GM21576 (cell line): Measurements from ENCODE around the gene SMC3.
"Not testable (repeated sequence)": the region's sequence is repeated elsewhere in the genome, so short reads cannot be mapped to it uniquely, and the experiment has no call there.

Source experiments
- ATAC-seq: cut with Tn5 transposase; IDR thresholded peaks from one replicate; pipeline ENCODE4 v1.9.1; 2021; ENCODE audit warnings: mild to moderate bottlenecking, moderate library complexity; ENCODE audit not compliant: unreplicated experiment

SMC3 gene

DNA sequence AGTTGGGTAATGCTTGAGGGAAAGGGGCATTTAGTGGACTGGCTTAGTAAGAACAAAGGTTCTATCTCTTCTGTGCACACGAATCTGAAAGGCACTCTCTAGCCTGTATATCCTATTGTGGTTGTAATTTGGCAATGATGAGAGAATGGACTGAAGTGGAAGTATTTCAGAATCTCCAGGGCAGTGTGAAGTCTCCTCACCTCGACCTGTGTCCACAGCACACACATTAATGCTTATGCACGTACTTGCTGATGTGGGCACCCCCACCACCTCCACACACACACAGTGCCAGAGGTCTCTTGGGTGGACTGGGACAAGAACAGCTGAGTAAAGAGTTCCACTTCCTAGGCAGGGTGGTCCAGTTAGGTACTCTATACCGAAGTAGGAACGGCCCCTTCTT is 6.9 kb downstream of the SMC3 start:
- no peak for ATAC-seq

- no peak for ATAC-seq
These were observed 8.7 kb downstream of the SMC3 start for GRCh38 chr10:110576220-110576619.

DNA sequence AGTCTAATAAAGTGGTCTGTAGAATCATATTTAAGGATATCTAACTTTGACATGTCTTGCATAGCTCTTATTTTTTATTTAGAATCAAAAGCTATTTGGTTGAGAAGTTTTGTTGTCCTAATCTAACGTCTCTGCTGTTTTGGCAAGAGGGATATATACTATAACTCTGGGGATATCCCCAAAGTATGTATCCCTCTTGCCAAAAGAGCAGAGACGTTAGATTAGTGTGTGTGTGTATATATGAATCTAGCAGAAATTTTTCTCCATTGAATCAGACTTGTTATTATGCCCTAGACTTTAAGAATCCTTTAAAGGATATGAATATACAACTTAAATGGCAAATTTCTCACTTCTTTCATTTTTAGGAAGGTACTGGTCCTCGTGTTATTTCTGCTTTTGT is 9.6 kb downstream of the SMC3 start:
- ATAC-seq: no peak

GRCh38 chr10:110584006-110584405 is 16.5 kb downstream of the SMC3 start:
- ATAC-seq: no peak

- no peak for ATAC-seq
These were observed 24.3 kb downstream of the SMC3 start for GRCh38 chr10:110591760-110592159.

DNA sequence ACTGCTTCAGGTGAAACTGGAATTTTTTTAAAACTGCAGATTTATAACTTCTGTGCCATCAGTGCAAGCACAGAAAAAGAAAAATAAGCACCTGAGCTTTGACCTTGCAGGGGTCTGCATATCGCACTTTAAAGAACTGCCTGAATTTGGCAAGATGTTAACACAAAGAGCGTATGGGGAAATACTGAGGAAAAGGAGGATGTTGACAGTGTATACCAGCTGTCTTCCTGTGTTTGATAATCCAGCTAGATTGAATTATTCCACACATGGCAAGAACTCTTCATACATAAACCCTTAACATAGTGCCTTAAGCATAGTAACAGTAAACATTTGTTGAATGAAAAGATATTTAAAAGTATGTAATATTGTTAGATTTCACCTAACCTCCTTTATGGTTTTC is 30.0 kb downstream of the SMC3 start:
- ATAC-seq: no peak

GRCh38 chr10:110600487-110601101 is 33.1 kb downstream of the SMC3 start:
- no peak for ATAC-seq

- ATAC-seq: no peak
These were observed 34.1 kb downstream of the SMC3 start for GRCh38 chr10:110601581-110601980.

DNA sequence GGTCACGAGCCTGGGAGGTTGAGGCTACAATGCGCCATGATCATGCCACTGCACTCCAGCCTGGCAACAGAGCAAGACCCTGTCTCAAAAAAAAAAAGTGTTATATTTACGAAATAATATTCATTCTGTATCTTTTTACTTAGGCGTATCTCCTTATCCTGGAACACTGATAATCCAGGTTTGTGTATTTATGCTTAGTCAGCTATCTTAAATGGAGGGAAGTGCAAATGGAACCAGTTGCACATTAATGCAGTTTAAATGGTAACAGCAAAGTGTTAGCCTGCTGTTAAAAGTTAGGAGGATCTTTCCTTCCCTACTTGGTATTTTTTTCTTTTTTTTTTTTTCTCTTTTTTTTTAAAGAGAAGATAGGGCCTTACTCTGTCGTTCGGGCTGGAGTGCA is 40.6 kb downstream of the SMC3 start:
- no peak for ATAC-seq

DNA sequence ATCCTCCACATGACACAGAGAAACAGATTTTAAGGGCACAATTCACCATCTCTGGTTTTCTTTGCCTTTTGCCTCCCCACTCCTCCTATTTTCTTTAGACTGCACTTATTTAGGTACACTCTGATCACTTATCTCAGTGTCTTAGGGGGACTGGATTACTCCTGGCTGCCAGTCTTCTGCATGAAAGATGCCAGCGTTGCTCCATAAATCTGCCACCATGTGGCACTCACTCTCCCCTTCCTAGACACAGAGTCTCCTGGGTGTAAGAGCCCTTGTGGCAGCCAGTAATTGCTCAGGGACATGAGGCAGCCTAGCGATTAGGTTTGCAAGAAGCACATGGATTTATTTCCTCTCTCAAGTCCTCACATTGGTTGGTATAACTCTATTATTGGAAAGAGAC is 42.1 kb downstream of the SMC3 start:
- ATAC-seq: no peak

DNA sequence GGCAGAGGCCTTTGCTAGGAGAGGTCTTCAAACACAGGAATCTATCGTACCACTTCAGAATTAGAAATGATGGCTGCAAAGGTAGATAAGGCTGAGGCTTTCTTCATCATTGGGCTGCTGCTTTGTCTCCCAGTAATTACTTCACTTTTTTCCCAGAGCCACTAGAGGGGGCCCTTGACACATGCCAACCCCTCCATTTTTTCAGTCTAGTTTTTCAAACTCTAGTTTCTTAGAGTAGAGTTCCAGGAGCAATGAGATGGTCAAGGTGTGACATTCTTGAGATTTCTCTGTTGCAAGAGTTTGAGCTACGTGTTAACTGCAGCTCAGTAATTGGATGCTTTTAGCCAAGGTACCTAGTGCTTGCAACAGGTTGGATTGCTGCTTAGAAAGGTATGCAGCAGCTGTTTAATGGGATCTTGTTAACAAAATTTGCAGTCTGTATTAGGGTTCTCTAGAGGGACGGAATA is 42.8 kb downstream of the SMC3 start:
- no peak for ATAC-seq

- ATAC-seq: not testable (repeated sequence)
These were observed 43.3 kb downstream of the SMC3 start for GRCh38 chr10:110610781-110611180.

DNA sequence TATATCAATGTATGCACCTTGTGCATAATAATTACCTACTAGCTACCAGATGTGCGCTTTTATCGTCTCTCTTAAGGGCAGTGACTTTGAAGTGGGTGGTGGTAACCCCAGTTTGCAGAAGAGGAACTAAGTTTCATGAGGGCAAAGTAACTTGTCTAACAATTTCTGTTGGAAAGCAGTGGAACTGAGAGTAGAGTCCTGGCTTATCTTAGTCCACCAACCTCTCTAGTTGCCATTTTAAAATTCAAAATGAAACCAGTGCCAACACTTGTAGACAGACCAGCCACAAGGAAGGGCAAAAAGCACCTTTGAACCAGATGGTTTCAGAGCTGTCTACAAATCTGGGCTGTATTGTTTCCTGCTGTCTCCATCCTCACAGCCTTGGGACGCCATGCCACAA is 44.6 kb downstream of the SMC3 start:
- ATAC-seq: peak; percentile 33

DNA sequence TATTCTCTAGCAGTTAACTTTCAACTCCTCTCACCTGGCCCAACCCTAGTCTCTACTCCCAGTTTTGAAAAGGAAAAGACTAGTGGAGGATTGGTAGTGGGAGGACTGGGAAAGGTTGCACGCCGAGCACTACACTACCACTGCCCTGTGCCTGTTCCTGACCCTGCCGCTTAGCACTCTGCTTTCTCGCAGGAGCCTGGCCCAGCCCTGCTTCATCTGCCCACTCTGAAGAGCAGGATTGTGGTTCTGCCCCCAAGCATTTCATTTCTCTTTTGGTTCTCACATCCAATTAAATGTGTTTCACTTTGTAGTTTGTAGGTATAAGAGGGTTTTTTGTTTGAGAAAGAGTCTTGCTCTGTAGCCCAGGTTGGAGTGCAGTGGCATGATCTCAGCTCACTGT is 45.1 kb downstream of the SMC3 start:
- ATAC-seq: no peak

DNA sequence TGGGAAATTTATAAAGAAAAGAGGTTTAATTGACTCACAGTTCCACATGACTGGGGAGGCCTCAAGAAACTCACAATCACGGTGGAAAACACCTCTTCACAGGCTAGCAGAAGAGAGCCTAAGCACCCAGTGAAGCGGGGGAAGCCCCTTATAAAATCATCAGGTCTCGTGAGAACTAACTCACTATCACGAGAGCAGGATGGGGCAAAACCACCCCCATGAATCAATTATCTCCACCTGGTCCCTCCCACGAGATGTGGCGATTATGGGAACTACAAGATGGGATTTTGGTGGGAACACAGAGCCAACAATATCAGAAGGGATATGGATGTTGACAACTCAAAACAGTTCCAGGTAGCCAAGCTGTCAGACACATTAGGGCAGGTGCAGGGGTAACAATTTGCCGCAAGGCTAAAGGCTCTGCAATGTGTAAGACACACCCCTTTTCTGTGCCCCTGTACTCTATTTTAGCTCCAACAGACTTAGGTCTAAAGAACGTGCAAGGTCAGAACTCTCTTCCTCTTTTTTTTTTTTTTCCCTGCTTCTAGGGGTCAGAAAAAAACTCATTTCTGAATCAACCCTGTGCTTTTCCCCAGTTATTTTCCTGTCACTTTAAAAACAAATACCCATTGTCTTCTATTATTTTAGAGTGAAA is 46.0 kb downstream of the SMC3 start:
- ATAC-seq: no peak

- peak; percentile 42 for ATAC-seq
These were observed 46.6 kb downstream of the SMC3 start for GRCh38 chr10:110613996-110614495.

DNA sequence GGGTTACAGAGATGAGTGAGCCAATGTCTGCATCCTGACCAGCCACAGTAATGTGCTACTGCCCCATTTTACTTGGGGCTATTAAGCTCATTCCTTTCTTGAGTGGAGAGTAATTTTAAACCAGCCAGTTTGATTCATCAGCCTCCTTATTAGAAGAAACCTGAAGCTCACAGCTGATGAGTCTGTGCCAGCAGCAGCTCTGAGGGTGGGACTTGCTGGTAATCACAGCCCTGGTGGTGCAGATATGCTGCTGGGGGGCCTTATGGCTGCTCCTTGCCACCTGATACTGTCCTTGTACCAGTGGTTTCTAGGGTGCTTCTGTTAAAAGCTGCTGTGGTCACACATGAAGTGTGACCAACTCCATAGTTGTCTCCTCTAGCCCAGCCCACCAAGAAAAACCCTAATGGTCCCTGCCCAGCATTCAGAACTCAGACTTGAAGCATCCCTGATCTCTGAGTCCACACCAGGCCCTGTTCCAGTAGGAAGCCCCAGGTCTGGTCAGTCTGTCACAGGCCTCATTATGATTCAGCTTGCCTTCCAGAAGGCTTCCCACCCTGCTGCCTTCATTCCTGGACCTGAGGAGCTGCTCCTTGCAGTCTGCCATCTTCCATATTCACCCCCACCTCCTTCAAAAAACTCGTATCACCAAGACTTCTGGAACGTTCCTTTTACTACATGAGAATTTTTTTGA is 47.7 kb downstream of the SMC3 start:
- ATAC-seq: no peak

- ATAC-seq: no peak
These were observed 49.1 kb downstream of the SMC3 start for GRCh38 chr10:110616493-110617033.

DNA sequence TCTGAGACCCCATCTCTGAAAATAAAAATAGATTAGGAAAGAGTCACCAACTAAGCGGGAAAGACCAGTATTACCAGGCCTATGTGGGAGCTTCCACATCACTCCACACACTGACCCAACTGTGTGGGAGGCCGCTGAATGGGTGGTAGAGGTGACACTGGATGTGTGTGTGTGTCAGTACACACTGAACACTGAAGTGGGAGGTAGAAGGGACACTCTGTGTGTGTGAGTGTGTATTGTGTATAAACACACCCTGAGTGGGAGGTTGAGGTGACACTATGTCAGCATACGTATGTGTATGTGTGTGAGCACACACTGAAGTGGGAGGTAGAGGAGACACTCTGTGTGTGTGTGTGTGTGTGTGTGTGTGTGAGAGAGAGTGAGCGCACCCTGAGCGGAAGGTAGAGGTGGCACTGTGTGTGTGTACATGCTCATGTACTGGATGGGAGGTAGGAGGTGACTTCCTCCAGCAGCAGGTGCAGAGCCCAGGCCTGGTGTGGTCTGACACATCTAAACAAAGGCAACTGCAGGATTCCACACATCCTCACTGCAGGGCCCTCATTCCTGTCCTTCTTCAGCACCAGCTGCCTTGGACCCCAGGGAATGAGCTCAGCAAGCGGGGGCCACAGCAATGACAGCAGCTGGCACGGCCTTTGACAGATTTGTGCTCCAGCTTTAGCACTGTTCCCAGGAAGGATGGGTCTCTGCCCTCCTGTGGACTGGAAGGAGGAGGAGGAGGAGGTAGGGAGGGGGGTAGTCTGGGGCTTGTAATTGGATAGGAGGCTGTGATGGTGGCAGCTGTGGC is 50.1 kb downstream of the SMC3 start:
- ATAC-seq: no peak

DNA sequence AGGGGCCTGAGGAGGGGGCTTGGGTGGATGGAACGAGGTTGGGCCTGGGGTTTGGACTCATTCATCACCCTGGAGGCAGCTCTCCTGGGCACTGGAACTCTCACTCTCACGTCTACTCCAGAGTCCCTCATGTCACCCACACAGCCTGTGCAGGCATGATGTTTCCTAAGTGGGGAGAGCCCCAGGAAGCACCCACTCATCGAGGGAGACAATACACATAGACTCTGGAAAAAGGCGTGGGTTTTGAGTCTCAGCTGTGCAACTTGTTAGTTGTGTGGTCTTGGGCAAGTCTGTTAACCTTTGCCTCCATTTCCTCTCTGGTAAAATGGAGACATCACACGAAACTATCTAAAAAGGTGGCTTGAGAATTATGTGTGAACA is 50.7 kb downstream of the SMC3 start:
- ATAC-seq: no peak
